Activated CD4-positive, alpha-beta memory T cell treated with anti-CD3 and anti-CD28 coated beads, Interleukin-2, amount 10 ng/mL, durations not matched to agents 7 days and 5 days (primary cell): ENCODE results near the gene MYL2. TPM values are rescaled to one million over a fixed set of nuclear protein-coding genes. Genes with fewer than 3 reads are reported as not detected.
A peak's percentile ranks its signal among the peaks of the same experiment; 100 is the strongest.

Source experiments
- CTCF ChIA-PET: fragments of 350-600 bp; sonication (Branson Sonifier 250); formaldehyde crosslinking; loops from one replicate; lab custom pipeline; 2021; ENCODE audit warnings: antibody characterized with exemption, inconsistent platforms; lab: Charles Lee
- POLR2A ChIA-PET: fragments of 350-600 bp; sonication (Branson Sonifier 250); formaldehyde crosslinking; loops from one replicate; lab custom pipeline; 2021; ENCODE audit warnings: antibody characterized with exemption; lab: Charles Lee
- DNase-seq: peaks from one replicate; pipeline ENCODE4 v3.0.0-alpha.2; 2020
- H3K27ac Mint-ChIP-seq: one replicate; pipeline ENCODE4 v1.8.0; 2021; ENCODE audit warnings: mild to moderate bottlenecking, mixed read lengths
- H3K27me3 Mint-ChIP-seq: one replicate; pipeline ENCODE4 v1.8.0; 2021; ENCODE audit warnings: mixed read lengths
- H3K36me3 Mint-ChIP-seq: one replicate; pipeline ENCODE4 v1.8.0; 2021; ENCODE audit warnings: low read depth, mixed read lengths
- H3K4me1 Mint-ChIP-seq: one replicate; pipeline ENCODE4 v1.8.0; 2021; ENCODE audit warnings: mixed read lengths
- H3K4me3 Mint-ChIP-seq: one replicate; pipeline ENCODE4 v1.8.0; 2021; ENCODE audit warnings: mild to moderate bottlenecking, mixed read lengths
- H3K9me3 Mint-ChIP-seq: one replicate; pipeline ENCODE4 v1.8.0; 2021; ENCODE audit warnings: mixed read lengths
- total RNA-seq, 2 experiments: library from RNA; stranded (reverse); gene quantifications; one replicate each; pipeline ENCODE4 v1.2.3, GENCODE V29; 2021

MYL2 gene
- total RNA-seq, 2 experiments from 2014 or later = not detected

DNA sequence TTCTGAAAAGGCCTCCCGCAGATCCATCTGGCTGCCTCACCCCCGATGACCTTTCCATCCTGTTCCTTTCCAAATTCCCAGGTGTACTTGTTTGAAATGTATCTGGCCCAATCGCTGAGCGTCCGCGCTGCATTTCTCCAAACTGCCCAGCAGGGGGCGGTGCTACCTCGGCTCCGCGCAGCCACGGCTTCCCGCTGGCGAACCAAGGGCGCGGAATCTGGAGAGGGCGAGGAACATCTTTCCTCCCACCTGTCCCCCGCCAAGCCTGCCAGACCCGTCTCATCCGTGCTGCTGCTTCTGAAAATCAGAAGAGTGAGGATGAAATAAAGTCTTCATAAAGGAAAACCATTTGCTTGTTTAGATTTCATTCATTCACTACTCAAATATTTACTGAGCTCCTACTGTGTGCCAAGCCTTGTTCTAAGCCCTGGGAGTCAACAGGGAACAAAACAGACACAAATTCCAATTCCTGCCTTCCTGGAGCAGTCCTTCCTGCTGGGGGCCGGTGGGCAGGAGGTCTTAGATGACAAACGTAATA lies 16.8 kb upstream of the MYL2 start:
- no peaks in the 10 kb centered on the region for H3K36me3 Mint-ChIP-seq
- H3K4me1 Mint-ChIP-seq = peaks cover 6% of the 10 kb centered on the region
- peak; percentile 58 for DNase-seq
- CTCF ChIA-PET = interaction anchor here (0.6 to 1.9 kb wide), 9 partner anchors 8 to 369 kb away, joined by 3 to 7 read pairs (median 3); no protein-coding TSS in a partner anchor
- peaks cover 7% of the 10 kb centered on the region for H3K27me3 Mint-ChIP-seq
- no peak overlapping the region for H3K27ac Mint-ChIP-seq
- H3K4me3 Mint-ChIP-seq = no peak overlapping the region
- H3K9me3 Mint-ChIP-seq = no peaks in the 10 kb centered on the region
- POLR2A ChIA-PET = no interaction called here

DNA sequence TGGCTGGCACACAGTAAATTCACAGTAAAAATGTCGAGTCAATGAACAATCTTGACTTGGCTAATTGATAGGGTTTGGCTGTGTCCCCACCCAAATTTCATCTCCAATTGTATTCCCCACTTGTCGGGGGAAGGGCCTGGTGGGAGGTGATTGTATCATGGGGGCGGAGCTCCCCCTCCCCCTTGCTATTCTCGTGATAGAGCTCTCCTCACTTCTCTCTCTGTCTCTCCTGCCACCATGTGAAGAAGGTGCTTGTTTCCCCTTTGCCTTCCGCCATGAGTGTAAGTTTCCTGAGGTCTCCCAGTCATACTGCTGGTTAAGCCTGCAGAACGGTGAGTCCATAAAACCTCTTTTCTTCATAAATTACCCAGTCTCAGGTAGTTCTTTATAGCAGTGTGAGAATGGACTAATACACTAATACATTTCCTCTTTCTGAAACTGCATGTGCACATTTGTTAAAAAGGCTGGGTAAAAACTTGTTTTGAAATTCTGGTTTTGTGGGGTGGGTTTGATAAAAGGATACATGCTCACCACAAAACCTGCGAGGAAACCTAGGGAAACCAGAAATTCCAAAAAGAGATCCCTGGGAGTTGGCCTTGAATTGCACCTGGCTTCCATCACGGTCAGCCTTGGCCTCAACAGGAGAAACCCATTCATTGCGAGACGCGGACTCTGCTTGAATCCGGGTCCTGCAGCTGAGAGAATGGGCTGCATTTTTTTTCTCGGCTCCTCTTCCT lies 16.2 kb upstream of the MYL2 start:
- DNase-seq = no peak
- Mint-ChIP-seq H3K27me3 (peaks cover 7% of the 10 kb centered on the region), H3K36me3 (no peaks in the 10 kb centered on the region), H3K27ac (no peak overlapping the region), H3K9me3 (no peaks in the 10 kb centered on the region), H3K4me1 (peaks cover 6% of the 10 kb centered on the region), H3K4me3 (no peak overlapping the region)
- CTCF ChIA-PET = interaction anchor here (1.0 to 1.9 kb wide), 5 partner anchors 11 to 336 kb away, joined by 3 to 7 read pairs (median 6); no protein-coding TSS in a partner anchor
- POLR2A ChIA-PET = no interaction called here

DNA sequence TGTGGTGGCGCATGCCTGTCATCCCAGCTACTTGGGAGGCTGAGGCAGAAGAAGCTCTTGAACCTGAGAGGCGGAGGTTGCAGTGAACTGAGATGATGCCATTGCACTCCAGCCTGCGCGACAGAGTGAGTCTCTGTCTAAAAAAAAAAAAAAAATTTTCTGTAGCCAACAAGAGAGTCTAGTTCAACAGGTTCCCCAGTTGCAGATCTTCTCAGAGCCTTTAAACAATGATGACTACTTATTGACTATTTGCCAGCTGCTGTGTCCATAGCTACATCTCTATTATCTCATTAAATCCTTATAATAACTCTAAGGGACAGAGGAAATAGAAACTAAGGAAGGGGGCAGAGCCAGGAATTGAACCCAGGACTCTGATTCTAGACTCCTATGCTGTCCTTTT lies 15.2 kb upstream of the MYL2 start:
- Mint-ChIP-seq H3K9me3 (no peaks in the 10 kb centered on the region), H3K27me3 (peaks cover 7% of the 10 kb centered on the region), H3K27ac (no peak overlapping the region), H3K4me1 (peaks cover 6% of the 10 kb centered on the region), H3K36me3 (no peaks in the 10 kb centered on the region), H3K4me3 (no peak overlapping the region)
- ChIA-PET CTCF (interaction anchor here (0.6 kb wide), 1 partner anchor 43 kb away, joined by 4 read pairs; no protein-coding TSS in a partner anchor), POLR2A (interaction anchor here (0.6 kb wide), 1 partner anchor 218 kb away, joined by 5 read pairs; no protein-coding TSS in a partner anchor)
- DNase-seq = no peak

DNA sequence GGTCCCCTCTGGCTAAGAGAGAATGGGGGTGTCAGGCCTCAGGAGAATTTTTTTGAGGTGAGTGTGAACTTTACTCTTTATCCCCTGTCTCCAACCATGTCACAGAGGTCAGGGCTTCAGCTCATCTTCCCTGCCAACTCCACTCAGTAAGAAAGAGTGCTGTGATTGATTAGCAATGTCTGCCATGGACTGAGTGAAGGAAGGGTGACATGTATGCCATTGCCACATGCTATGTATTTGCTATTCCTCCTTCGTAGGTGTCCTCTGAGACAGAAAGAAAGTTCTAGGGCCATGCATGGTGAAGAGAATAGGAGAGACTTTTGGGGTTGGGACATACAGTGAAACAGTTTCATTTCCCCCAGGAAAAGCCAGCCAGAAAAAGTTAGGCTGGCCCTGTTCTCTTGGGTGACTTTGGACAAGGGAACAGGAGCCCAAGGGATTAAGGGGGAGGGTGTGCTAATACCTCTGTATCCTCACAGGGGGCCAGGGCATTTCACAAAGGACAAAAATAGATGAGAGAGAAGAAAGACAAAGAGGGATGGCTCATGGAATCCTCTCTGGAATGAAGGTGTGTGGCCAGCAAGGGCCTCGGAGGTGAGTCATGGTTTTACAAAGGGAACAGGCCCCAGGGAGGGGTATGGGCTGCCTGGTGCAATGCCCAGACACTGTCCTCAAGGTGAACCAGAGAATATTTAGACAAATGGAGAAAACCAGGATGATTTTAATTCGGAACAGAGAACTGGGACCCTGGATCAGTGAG lies 13.9 kb upstream of the MYL2 start:
- CTCF ChIA-PET = no interaction called here
- Mint-ChIP-seq H3K4me1 (peaks cover 6% of the 10 kb centered on the region), H3K4me3 (no peak overlapping the region), H3K36me3 (no peaks in the 10 kb centered on the region), H3K27me3 (peaks cover 7% of the 10 kb centered on the region), H3K27ac (no peak overlapping the region), H3K9me3 (no peaks in the 10 kb centered on the region)
- POLR2A ChIA-PET = no interaction called here
- DNase-seq = no peak

DNA sequence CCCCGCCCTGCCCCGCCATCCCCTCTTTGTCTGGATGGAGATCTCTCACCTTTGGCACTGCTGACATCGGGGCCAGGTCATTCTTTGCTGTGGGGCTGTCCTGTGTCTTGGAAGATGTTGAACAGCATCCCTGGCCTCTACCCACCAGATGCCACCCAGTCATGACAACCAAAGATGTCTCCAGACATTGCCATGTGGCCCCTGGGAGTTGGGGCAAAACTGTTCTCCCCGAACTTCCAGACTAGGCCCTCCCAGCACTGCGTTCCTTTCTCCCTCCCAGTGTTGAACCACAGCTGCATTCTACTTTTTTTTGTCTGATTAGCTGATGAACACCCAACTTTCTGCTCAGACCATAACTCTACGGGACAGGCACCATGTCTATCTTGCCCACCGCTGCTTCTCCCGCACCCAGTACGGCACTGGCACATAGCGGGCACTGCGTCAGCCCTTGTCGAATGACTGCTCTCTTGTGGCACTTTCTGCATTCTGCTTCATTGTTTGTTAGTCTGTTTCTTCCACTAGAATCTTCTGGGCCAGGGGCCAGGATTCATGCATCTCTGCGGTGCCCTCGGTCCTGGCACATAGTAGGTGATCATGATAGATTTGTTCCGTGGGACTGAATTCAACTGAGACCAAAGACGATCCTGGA lies 13.1 kb upstream of the MYL2 start:
- ChIA-PET CTCF (no interaction called here), POLR2A (no interaction called here)
- Mint-ChIP-seq H3K4me1 (peaks cover 6% of the 10 kb centered on the region), H3K36me3 (no peaks in the 10 kb centered on the region), H3K27ac (no peak overlapping the region), H3K4me3 (no peak overlapping the region), H3K27me3 (peaks cover 5% of the 10 kb centered on the region), H3K9me3 (no peaks in the 10 kb centered on the region)
- DNase-seq = no peak

DNA sequence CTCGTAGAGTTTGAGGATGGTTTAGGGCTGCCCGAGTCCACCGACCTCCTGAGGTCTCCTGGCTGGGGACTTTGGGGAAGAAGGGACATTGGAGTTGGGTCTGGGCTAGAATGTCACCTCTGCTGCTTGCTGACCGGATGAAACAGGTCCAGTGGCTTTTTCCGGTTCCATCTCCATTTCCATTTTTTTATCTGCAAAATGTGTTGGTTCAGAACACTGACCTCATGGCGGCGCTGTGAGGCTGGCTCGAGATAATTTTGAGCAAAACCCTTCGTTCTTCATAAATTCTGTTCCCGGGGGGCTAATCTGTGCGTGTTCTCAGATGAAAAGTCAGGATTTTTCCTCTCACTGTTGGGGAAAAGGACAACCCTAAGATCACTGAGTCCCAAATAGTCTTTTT lies 11.7 kb upstream of the MYL2 start:
- peaks cover 5% of the 10 kb centered on the region for H3K27me3 Mint-ChIP-seq
- no peaks in the 10 kb centered on the region for H3K36me3 Mint-ChIP-seq
- POLR2A ChIA-PET = no interaction called here
- DNase-seq = no peak
- peaks cover 2% of the 10 kb centered on the region for H3K4me1 Mint-ChIP-seq
- no peak overlapping the region for H3K27ac Mint-ChIP-seq
- H3K9me3 Mint-ChIP-seq = no peaks in the 10 kb centered on the region
- CTCF ChIA-PET = interaction anchor here (1.2 kb wide), 1 partner anchor 44 kb away, joined by 3 read pairs; no protein-coding TSS in a partner anchor
- no peak overlapping the region for H3K4me3 Mint-ChIP-seq

DNA sequence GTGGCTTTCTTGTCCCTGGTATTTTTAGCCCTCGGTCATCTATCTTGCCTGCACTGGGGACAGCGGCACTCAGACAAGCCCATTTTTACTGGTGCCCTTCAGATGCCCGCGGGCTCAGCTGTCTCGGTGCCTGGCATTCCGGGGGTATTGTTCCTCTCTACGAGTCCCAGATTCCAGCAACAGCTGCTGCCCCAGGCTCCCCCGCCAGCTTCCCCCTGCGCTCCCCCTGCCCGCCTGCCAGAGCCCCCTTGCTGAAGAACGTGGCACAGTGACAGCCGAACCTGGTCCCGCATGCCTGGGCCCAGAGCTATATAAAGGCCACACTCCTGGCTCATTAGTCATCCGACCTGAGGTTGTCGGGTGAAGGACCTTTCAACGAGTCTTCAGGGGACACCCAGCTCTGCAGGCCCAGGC lies 10.9 kb upstream of the MYL2 start:
- Mint-ChIP-seq H3K9me3 (no peaks in the 10 kb centered on the region), H3K27me3 (peaks cover 2% of the 10 kb centered on the region), H3K27ac (no peak overlapping the region), H3K4me3 (no peak overlapping the region), H3K4me1 (no peaks in the 10 kb centered on the region), H3K36me3 (no peaks in the 10 kb centered on the region)
- ChIA-PET CTCF (interaction anchor here (1.2 kb wide), 1 partner anchor 43 kb away, joined by 3 read pairs; no protein-coding TSS in a partner anchor), POLR2A (no interaction called here)
- DNase-seq = no peak

DNA sequence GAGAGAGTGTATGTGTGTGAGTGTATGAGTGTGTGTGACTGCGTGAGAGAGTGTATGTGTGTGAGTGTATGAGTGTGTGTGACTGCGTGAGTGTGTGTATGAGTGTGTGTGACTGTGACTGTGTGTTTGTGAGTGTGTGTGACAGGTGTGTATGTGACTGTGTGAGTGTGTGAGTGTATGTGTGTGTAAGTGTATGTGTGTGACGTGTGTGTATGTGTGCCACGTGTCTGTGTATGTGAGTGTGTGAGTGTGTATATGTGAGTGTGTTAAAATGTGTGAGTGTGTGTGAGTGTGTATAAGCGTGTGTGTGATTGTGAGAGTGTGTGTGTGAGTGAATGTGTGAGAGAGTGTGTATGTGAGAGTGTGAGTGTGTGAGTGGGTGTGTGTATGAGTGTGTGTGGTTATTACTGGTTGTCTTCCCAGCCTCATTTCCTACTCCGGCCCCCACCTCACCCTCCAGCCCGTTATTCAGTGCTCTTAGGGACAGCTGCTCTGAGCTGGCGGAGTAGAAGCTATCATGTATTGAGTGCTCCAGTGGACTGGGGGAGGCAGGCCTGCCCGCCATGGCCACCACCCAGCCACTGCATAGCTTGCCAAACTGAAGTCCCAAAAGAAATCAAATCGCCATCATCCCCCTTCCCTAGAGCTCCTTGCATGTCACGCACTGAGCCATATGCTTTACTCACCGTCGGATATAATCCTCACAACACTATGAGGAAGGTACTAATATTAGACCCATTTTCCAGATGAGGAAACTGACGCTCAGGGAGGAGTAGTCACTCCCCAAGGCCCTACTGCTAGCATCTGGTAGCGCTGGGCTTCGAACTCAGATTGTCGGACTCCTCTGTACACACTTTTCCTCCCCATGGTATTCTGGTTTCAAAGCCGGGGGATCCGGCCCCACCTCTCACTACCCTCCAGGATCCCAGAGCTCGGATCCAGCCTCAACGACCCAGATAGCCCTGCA lies 10.3 kb upstream of the MYL2 start:
- ChIA-PET POLR2A (no interaction called here), CTCF (no interaction called here)
- Mint-ChIP-seq H3K36me3 (no peaks in the 10 kb centered on the region), H3K4me3 (no peak overlapping the region), H3K27ac (no peak overlapping the region), H3K9me3 (no peaks in the 10 kb centered on the region), H3K4me1 (no peaks in the 10 kb centered on the region), H3K27me3 (peaks cover 4% of the 10 kb centered on the region)
- DNase-seq = no peak

DNA sequence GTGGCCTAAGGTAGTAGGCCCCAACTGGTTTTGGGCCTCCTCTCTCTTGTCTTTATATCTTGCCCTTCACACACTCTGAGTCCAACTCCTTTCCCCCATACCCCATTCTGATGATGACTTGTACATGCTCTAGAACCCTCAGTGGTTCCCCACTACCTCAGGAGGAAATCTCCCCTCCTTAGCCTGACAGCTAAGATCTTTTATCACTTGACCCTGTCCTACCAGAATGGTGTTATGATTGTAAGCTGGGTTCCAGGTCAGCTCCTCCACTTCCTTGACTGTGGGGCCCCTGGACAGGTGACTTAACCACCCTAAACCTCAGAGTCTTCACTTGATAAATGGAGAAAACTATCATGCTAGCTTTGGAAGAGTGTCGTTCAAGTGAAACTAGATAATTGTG lies 9.4 kb upstream of the MYL2 start:
- H3K27me3 Mint-ChIP-seq = peaks cover 4% of the 10 kb centered on the region
- no peak overlapping the region for H3K4me3 Mint-ChIP-seq
- H3K27ac Mint-ChIP-seq = no peak overlapping the region
- ChIA-PET CTCF (no interaction called here), POLR2A (no interaction called here)
- H3K4me1 Mint-ChIP-seq = no peaks in the 10 kb centered on the region
- no peak for DNase-seq
- H3K36me3 Mint-ChIP-seq = no peaks in the 10 kb centered on the region
- no peaks in the 10 kb centered on the region for H3K9me3 Mint-ChIP-seq

DNA sequence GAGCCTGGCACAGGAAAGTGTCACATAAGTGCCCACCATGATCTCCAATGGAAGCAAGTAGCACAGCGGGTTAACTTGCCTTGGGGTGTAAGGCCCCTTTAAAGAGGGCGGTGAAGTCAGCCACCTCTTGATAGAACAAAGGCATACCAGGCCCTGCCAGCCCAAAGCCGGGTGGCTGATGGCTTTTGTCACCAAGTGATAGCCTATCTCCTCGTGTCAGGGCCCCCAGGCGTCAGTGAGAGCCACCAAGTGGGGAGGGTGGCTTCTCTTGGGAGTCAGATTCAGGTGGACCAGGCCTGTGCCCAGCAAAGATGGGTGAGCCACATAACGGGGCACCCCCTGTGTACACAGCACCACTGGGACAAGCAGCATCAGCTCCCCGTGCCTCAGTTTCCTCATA lies 8.3 kb upstream of the MYL2 start:
- ChIA-PET CTCF (interaction anchor here (0.7 kb wide), 1 partner anchor 9 kb away, joined by 3 read pairs; no protein-coding TSS in a partner anchor), POLR2A (no interaction called here)
- Mint-ChIP-seq H3K27me3 (peaks cover 2% of the 10 kb centered on the region), H3K27ac (no peak overlapping the region), H3K4me3 (no peak overlapping the region), H3K9me3 (no peaks in the 10 kb centered on the region), H3K4me1 (no peaks in the 10 kb centered on the region), H3K36me3 (no peaks in the 10 kb centered on the region)
- DNase-seq = no peak

DNA sequence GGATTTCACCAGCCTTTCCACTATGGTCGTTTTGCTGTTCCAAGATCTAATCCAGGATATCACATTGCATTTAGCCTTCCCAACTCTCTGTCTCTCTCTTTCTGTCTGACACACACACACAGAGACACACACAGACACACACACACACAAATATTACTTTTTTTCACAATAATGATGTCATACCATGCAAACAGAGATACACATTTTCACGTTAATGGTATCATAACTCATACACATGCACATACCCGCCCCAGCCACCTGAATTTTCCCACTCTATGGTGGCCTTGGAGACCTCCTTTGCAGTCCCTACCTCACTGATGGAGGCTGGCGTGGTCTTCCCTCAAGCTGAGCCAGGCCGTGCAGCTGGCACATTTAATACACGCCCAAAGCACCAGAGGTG lies 7.2 kb upstream of the MYL2 start:
- POLR2A ChIA-PET = no interaction called here

More for the DNA sequence above, 7.2 kb upstream of the MYL2 start:
- Mint-ChIP-seq H3K4me3 (no peak overlapping the region), H3K4me1 (no peaks in the 10 kb centered on the region), H3K27me3 (peaks cover 2% of the 10 kb centered on the region), H3K27ac (no peak overlapping the region), H3K9me3 (no peaks in the 10 kb centered on the region), H3K36me3 (no peaks in the 10 kb centered on the region)
- CTCF ChIA-PET = no interaction called here
- DNase-seq = no peak
